BLaER1 (cell line): ENCODE data around the gene PALLD.

ENCODE experiments used
- H3K27ac ChIP-seq: shearing (Covaris generic); formaldehyde crosslinking; 2 replicates; pipeline ENCODE4 v1.8.1; 2022
- H3K27me3 ChIP-seq: shearing (Covaris generic); formaldehyde crosslinking; 2 replicates; pipeline ENCODE4 v1.8.1; 2022
- H3K36me3 ChIP-seq: shearing (Covaris generic); formaldehyde crosslinking; 2 replicates; pipeline ENCODE4 v1.8.1; 2022
- H3K4me1 ChIP-seq: shearing (Covaris generic); formaldehyde crosslinking; 2 replicates; pipeline ENCODE4 v1.8.1; 2022
- H3K4me2 ChIP-seq: shearing (Covaris generic); formaldehyde crosslinking; 2 replicates; pipeline ENCODE4 v1.8.1; 2022
- H3K4me3 ChIP-seq: shearing (Covaris generic); formaldehyde crosslinking; 2 replicates; pipeline ENCODE4 v1.8.1; 2022
- H3K9ac ChIP-seq: shearing (Covaris generic); formaldehyde crosslinking; 2 replicates; pipeline ENCODE4 v1.8.1; 2022
- H3K9me3 ChIP-seq: shearing (Covaris generic); formaldehyde crosslinking; 2 replicates; pipeline ENCODE4 v1.8.1; 2022
- H4K20me1 ChIP-seq: shearing (Covaris generic); formaldehyde crosslinking; 2 replicates; pipeline ENCODE4 v1.8.1; 2022
- Cebpa-rat ChIP-seq: shearing (Covaris generic); IDR thresholded peaks from 2 replicates; pipeline ENCODE4 v1.8.1; 2022

The PALLD gene

DNA sequence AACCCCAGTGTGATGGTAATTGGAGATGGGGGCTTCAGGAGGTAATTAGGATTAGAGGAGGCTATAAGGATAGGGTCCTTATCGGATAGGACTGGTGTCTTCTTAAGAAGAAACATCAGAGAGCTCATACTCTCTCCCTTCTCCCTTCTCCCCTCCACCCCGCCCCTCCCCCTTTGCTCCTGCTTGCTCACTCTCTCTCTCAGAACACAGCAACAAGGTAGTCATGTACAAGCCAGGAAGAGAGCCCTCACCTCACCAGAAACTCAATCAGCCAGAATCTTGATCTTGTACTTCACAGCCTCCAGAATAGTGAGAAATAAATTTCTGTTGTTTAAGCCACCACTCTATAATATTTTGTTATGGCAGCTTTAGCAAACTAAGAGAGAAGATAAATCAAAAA, 21.1 kb upstream of the PALLD start:
- Histone ChIP-seq H3K36me3 (peaks cover 14% of the 10 kb centered on the region), H3K9ac (no peak overlapping the region), H3K4me1 (peaks cover 9% of the 10 kb centered on the region), H4K20me1 (no peaks in the 10 kb centered on the region), H3K27me3 (no peaks in the 10 kb centered on the region), H3K4me2 (no peak overlapping the region), H3K27ac (no peak overlapping the region), H3K9me3 (no peaks in the 10 kb centered on the region), H3K4me3 (no peak overlapping the region)
- no peak for TF ChIP-seq Cebpa-rat

DNA sequence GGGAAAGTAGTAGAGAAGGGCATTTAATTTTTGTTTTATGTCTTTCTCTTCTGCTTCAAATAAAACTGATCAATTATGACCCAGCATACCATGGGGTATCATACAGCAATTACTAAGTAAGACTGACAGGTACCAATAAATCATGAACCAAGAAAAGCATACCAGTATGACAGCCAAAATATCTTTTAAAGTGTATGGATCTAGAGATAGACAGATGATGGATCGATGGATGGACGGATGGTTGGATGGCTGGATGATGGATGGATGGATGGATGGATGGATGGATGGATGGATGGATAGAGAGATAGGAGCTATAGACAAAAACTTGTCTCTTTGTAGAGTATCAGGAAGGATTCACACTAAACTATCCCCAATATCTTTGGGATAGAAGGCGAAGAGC, 18.0 kb upstream of the PALLD start:
- peak overlapping the region; percentile 83 for H3K4me2 ChIP-seq
- no peak overlapping the region for H3K9ac ChIP-seq
- H4K20me1 ChIP-seq: no peaks in the 10 kb centered on the region
- H3K4me3 ChIP-seq: no peak overlapping the region
- H3K27ac ChIP-seq: no peak overlapping the region
- peaks cover 5% of the 10 kb centered on the region; the same call in 1 of the 2 replicates for H3K9me3 ChIP-seq
- no peaks in the 10 kb centered on the region for H3K36me3 ChIP-seq
- no peaks in the 10 kb centered on the region for H3K27me3 ChIP-seq
- peaks cover 16% of the 10 kb centered on the region for H3K4me1 ChIP-seq
- TF ChIP-seq Cebpa-rat: no peak

GRCh38 chr4:168480931-168481611, 15.8 kb upstream of the PALLD start:
- H3K4me1 ChIP-seq: peaks cover 16% of the 10 kb centered on the region

GRCh38 chr4:168483811-168484210, 13.0 kb upstream of the PALLD start:
- peaks cover 19% of the 10 kb centered on the region for H3K4me1 ChIP-seq
- TF ChIP-seq Cebpa-rat: no peak
- no peaks in the 10 kb centered on the region for H3K27me3 ChIP-seq
- no peaks in the 10 kb centered on the region for H4K20me1 ChIP-seq
- no peak overlapping the region for H3K4me2 ChIP-seq
- no peaks in the 10 kb centered on the region for H3K36me3 ChIP-seq
- no peak overlapping the region for H3K27ac ChIP-seq
- H3K9me3 ChIP-seq: peaks cover 5% of the 10 kb centered on the region; the same call in 1 of the 2 replicates
- no peak overlapping the region for H3K4me3 ChIP-seq
- no peak overlapping the region for H3K9ac ChIP-seq

More at GRCh38 chr4:168480931-168481611, 15.8 kb upstream of the PALLD start:
- TF ChIP-seq Cebpa-rat: no peak
- Histone ChIP-seq H3K27ac (peak overlapping the region; percentile 90), H3K4me3 (peak overlapping the region; percentile 80), H3K27me3 (no peaks in the 10 kb centered on the region), H3K4me2 (peak overlapping the region; percentile 83), H4K20me1 (no peaks in the 10 kb centered on the region), H3K9me3 (peaks cover 5% of the 10 kb centered on the region; the same call in 1 of the 2 replicates), H3K9ac (peak overlapping the region; percentile 87), H3K36me3 (no peaks in the 10 kb centered on the region)

GRCh38 chr4:168484626-168485025, 12.2 kb upstream of the PALLD start:
- no peak for TF ChIP-seq Cebpa-rat
- Histone ChIP-seq H3K9me3 (peaks cover 5% of the 10 kb centered on the region; the same call in 1 of the 2 replicates), H3K27me3 (no peaks in the 10 kb centered on the region), H3K36me3 (no peaks in the 10 kb centered on the region), H3K27ac (no peak overlapping the region), H3K4me2 (no peak overlapping the region), H3K4me1 (peaks cover 16% of the 10 kb centered on the region), H4K20me1 (no peaks in the 10 kb centered on the region), H3K4me3 (no peak overlapping the region), H3K9ac (no peak overlapping the region)

DNA sequence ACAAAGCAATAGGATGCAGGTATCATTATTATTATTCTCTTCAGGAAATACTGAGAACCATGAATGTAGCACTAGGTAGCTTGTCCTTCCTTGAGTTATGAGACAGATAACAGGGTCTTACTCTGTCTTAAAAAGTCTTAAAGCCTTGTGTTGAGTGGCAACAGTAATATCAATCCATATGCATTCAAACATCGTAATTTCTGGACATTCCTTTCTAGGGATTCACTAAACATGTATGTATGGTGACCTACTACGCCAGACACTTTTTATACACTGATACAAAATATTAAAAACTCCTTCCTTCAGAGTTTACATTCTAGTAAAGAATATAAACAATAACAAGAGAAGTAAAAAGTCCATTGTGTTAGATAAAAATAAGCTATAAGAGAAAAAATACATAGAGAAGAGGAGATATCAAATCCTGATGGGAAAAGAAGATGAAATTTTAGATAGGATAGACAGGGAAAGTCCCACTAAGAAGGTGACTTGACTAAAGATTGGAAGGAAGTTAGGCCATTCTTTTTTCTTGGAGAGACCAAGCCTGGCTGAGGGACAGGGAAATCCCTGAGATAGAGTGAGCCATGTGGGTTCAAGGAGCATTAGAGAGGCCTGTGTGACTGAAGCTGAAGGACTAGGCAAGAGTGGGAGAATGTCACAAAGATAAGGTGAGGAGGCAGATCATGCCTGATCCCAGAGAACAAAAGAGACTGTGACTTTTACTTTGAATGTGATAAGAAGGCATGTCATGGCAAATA, 11.5 kb upstream of the PALLD start:
- Histone ChIP-seq H3K9me3 (peaks cover 5% of the 10 kb centered on the region; the same call in 1 of the 2 replicates), H3K27ac (no peak overlapping the region), H3K4me3 (no peak overlapping the region), H3K4me1 (peaks cover 15% of the 10 kb centered on the region), H3K27me3 (no peaks in the 10 kb centered on the region), H3K4me2 (no peak overlapping the region), H3K9ac (no peak overlapping the region), H3K36me3 (no peaks in the 10 kb centered on the region), H4K20me1 (no peaks in the 10 kb centered on the region)
- no peak for TF ChIP-seq Cebpa-rat

DNA sequence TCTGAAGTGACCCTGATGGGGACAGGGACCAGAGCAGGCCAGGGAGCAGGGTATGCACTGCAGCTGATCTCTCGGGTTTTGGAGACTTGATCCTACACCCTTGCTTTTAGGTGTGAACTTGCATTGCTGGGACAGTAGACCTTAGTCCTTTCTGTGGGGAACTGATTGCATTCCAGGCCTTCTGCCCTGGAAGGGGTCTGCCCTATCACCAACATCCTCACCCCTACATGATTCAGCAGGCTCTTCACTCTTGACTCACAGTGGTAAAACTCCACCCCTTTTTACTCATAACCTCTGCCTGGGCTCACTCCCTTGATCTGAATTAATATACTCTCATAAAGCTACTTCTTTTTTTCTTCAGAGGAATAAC, 10.0 kb upstream of the PALLD start:
- Histone ChIP-seq H3K4me1 (peaks cover 8% of the 10 kb centered on the region), H3K27me3 (no peaks in the 10 kb centered on the region), H3K27ac (no peak overlapping the region), H3K9me3 (peaks cover 1% of the 10 kb centered on the region; the same call in 1 of the 2 replicates), H3K4me2 (no peak overlapping the region), H3K9ac (no peak overlapping the region), H4K20me1 (no peaks in the 10 kb centered on the region), H3K4me3 (no peak overlapping the region), H3K36me3 (no peaks in the 10 kb centered on the region)
- no peak for TF ChIP-seq Cebpa-rat

- no peak overlapping the region for H3K4me3 ChIP-seq
- H4K20me1 ChIP-seq: no peaks in the 10 kb centered on the region
- no peak overlapping the region for H3K27ac ChIP-seq
- no peak for TF ChIP-seq Cebpa-rat
- no peaks in the 10 kb centered on the region for H3K27me3 ChIP-seq
- no peak overlapping the region for H3K4me2 ChIP-seq
- H3K9ac ChIP-seq: no peak overlapping the region
- no peaks in the 10 kb centered on the region for H3K36me3 ChIP-seq
- peaks cover 8% of the 10 kb centered on the region for H3K4me1 ChIP-seq
- H3K9me3 ChIP-seq: no peaks in the 10 kb centered on the region
Measured at GRCh38 chr4:168487282-168488035, 9.4 kb upstream of the PALLD start.

GRCh38 chr4:168488869-168489274, 8.0 kb upstream of the PALLD start:
- H4K20me1 ChIP-seq: no peaks in the 10 kb centered on the region
- H3K4me2 ChIP-seq: peak overlapping the region; percentile 55
- H3K27me3 ChIP-seq: no peaks in the 10 kb centered on the region
- no peak overlapping the region for H3K27ac ChIP-seq
- H3K9me3 ChIP-seq: no peaks in the 10 kb centered on the region
- no peak for TF ChIP-seq Cebpa-rat
- no peaks in the 10 kb centered on the region for H3K36me3 ChIP-seq
- H3K4me3 ChIP-seq: no peak overlapping the region
- peaks cover 8% of the 10 kb centered on the region for H3K4me1 ChIP-seq
- H3K9ac ChIP-seq: no peak overlapping the region

- Histone ChIP-seq H3K4me2 (no peak overlapping the region), H3K4me3 (no peak overlapping the region), H3K9ac (no peak overlapping the region), H3K27ac (no peak overlapping the region), H3K36me3 (no peaks in the 10 kb centered on the region), H3K27me3 (no peaks in the 10 kb centered on the region), H3K4me1 (peaks cover 8% of the 10 kb centered on the region), H4K20me1 (no peaks in the 10 kb centered on the region), H3K9me3 (no peaks in the 10 kb centered on the region)
- TF ChIP-seq Cebpa-rat: no peak
Measured at GRCh38 chr4:168489616-168490015, 7.2 kb upstream of the PALLD start.
